ENCODE measurements around the gene LGALS16.
"Not testable (repeated sequence)": the region's sequence is repeated elsewhere in the genome, so short reads cannot be mapped to it uniquely, and the experiment has no call there.

LGALS16 gene

DNA sequence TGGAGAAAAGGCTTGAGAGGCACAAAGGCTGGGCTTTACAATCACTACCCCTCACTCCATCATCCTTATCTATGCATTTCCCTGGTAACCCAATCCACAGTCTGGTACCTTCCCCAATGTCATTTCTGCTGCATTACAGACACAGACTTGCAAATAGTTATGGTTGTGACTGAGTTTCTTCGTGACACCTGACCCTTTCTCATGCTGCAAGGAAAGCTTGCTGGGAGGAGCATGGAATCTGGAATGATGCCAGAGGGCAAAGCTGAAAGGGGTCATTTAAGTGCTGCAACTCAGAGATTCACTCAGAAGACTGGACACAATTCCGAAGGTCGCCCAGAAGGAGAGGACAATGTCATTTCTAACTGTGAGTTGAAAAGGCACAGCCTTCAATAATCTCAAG, at the start of gene LGALS16:
Gene LGALS16 (plus strand): TSS at position 301 of the 400 bp plus-strand sequence. CDS start 49 bp downstream, at position 350.
- intact Hi-C loops (cut with DNase I) = no loop called here
- DNase-seq = no peak

GRCh38 chr19:39607021-39607420, 48.7 kb upstream of the LGALS16 start:
- intact Hi-C loops (cut with DNase I) = no loop called here
- DNase-seq = no peak

DNA sequence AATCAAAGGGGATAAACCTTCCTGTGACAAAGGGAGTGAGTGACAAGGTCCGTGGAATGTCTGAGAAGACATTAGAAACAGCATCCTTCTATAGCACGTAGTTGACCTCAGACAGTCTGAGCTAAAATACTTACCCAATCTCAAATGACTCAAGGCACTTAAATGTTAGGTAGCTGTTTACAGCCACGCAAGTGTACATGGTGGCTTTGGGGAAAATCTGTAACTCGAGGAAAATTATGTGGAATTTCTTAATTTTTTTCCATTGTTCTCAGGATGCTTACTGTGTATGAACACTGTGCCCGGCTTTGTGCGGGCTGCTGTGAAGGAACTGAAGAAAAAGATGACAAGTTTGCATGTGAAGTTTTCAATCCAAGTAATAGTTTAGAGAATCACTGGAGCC, 48.2 kb upstream of the LGALS16 start:
- DNase-seq = no peak
- intact Hi-C loops (cut with DNase I) = no loop called here

DNA sequence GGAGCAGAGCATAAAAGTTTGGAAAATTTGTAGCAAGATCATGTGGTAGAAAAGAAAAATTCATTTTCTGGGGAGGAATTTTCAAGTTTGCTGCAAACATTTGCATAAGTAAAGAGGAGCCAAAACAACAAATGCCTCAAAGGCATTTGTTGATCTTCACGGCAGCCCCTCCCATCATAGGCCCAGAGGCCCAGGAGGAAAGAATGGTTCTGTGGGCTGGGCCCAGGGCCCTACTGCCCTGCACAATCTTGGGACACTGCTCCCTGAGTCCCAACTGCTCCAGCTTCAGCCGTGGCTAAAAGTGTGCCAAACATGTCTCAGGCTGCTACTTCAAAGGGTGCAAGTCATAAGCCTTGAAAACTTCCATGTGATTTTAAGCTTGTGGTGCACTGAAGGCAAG, 42.1 kb upstream of the LGALS16 start:
- no peak for DNase-seq
- intact Hi-C loops (cut with DNase I) = no loop called here

- no peak for DNase-seq
- intact Hi-C loops (cut with DNase I) = no loop called here
Measured at GRCh38 chr19:39617745-39618144, 38.0 kb upstream of the LGALS16 start.

DNA sequence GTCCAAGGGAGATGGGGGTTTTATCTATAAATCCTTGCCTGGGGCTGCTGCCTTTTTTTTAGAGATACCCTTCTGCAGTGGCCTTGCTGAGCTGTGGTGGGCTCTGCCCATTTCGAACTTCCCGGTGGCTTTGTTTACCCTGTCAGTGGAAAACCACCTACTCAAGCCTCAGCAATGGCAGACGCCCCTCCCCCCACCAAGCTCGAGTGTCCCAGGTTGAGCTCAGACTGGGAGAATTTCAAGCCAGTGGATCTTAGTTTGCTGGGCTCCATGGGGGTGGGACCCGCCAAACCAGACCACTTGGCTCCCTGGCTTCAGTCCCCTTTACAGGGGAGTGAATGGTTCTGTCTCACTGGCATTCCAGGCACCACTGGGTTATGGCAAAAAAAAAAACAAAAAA, 31.8 kb upstream of the LGALS16 start:
- no peak for DNase-seq
- intact Hi-C loops (cut with DNase I) = no loop called here

DNA sequence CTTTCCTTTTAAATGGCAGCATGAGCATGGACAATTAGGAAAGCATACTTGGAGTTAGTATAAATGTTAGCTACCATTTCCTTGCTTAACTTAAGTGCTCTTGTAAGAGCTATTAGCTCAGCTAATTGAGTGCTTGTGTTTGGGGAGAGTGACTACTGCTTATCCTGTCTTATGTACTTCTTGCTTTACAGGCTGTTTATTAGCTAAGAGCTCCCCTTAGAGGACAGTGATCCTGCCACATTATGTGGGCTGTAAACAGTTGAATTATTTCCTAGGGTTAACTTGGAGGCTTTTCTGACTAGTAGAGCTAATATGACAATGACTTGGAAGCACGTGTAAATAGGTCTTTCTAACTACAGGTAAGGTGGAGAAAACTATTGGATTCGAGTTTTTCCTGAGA, 28.1 kb upstream of the LGALS16 start:
- DNase-seq; intact Hi-C loops (cut with DNase I): not testable (repeated sequence)

DNA sequence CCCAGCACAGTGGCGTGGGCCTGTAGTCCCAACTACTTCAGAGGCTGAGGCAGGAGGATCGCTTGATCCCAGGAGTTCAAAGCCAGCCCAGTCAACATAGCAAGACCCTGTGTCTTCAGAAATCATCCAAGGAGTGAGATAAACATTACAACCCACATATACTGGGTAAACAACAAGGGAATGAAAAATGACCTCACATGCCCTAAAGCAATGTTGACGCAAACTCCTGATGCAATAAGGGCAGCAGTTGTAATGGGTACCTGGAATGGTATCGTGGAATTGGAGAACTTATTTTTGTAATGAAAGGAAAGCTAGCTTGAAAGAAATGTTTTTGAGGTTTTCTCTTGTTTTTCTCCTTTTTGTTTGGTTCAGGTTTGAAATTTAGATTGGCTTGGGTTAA, 24.5 kb upstream of the LGALS16 start:
- intact Hi-C loops (cut with DNase I) = no loop called here
- DNase-seq = no peak

GRCh38 chr19:39631626-39632025, 24.1 kb upstream of the LGALS16 start:
- intact Hi-C loops (cut with DNase I) = no loop called here
- no peak for DNase-seq

GRCh38 chr19:39637891-39638290, 17.8 kb upstream of the LGALS16 start:
- intact Hi-C loops (cut with DNase I) = no loop called here
- no peak for DNase-seq

GRCh38 chr19:39641773-39642172, 13.9 kb upstream of the LGALS16 start:
- intact Hi-C loops (cut with DNase I) = no loop called here

DNA sequence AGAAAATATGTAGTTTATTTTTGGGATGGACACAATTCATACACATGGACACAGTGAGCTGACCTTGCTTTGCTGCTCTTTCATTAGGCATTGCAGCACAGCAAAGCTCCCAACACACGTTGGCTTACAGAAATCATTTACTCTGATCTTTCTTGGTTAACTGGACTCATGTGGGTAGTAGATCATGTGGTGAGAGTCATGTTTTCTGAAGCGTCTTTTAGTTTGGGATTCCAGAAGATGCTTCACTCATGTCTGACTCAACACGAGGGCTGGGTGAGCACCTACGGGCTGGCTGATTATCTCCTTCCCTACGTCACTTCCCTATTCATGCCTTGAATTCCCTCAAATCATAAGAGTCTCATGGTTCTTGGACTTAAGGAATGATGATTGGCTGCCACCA, 12.1 kb upstream of the LGALS16 start:
- DNase-seq = no peak
- intact Hi-C loops (cut with DNase I) = no loop called here

More at GRCh38 chr19:39641773-39642172, 13.9 kb upstream of the LGALS16 start:
- DNase-seq = no peak

DNA sequence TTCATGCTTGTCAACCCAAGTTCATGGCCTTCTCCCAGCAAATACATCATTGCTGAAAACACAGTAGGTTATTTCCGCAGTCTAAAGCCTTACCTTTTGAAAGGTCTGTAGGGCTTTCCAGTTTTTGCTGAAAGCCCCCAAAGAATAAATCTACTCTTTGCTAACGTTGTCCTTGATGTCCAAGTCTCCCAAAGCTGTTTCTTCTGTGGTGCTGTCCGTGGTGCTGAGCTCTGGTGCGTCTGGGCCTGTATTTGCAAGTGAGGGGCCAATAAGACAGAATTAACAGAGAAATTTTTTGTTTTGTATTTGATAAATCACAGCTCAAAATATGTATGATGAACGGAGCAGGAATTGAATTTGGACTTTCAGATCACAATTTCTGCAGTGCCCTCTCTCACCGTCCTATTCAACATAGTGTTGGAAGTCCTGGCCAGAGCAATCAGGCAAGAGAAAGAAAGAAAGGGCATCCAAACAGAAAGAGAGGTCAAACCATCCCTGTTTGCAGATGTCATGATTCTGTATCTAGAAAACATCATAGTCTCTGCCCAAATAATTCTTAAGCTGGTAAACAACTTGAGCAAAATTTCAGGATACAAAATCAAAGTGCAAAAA, 9.8 kb upstream of the LGALS16 start:
- intact Hi-C loops (cut with DNase I) = no loop called here
- DNase-seq = no peak

GRCh38 chr19:39647918-39648317, 7.8 kb upstream of the LGALS16 start:
- intact Hi-C loops (cut with DNase I) = no loop called here
- DNase-seq = no peak

- no peak for DNase-seq
- intact Hi-C loops (cut with DNase I) = no loop called here
Measured at GRCh38 chr19:39659791-39660190, 4.1 kb downstream of the LGALS16 start.

GRCh38 chr19:39660661-39661060, 4.9 kb downstream of the LGALS16 start:
- no peak for DNase-seq

DNA sequence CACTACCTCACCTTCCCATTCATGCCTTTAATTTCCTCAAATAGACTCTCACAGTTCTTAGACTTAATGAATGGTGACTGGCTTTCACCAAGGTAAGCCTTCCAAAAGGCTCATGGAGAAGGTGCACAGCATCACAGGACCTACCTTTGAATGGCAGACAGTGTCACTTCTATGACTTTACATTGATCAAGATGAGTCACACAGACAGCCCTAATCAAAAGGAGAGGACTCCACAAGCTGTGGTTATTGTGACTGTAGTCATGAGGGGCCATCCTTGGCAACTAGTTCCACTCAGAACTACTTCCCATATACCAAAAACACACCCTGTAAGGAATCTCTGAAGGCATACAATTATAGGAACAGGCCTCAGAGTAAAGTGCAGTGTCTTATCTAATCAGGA, 5.9 kb downstream of the LGALS16 start:
- no peak for DNase-seq
- intact Hi-C loops (cut with DNase I) = no loop called here

More at GRCh38 chr19:39660661-39661060, 4.9 kb downstream of the LGALS16 start:
- intact Hi-C loops (cut with DNase I) = no loop called here

GRCh38 chr19:39669860-39670259, 14.1 kb downstream of the LGALS16 start:
- intact Hi-C loops (cut with DNase I); DNase-seq: not testable (repeated sequence)

DNA sequence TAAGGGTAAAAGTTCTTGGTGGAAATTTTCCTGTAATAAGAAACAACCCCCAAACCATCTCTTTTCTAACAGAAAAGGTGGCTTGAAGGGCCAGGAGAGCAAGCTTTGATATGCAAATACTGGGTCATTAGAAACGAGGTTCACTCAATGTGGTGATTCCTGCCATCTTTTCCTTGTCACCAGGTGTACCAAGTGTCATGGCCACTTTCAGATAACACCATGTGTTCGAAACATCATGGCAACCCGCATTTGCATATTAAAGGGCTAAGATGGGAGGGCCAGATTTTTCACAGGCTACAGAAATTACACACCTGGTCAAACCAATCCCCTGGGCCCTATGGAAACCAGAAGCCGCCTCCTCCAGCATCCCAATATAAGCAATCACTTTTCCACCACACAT, 15.3 kb downstream of the LGALS16 start:
- no peak for DNase-seq
- intact Hi-C loops (cut with DNase I) = no loop called here

DNA sequence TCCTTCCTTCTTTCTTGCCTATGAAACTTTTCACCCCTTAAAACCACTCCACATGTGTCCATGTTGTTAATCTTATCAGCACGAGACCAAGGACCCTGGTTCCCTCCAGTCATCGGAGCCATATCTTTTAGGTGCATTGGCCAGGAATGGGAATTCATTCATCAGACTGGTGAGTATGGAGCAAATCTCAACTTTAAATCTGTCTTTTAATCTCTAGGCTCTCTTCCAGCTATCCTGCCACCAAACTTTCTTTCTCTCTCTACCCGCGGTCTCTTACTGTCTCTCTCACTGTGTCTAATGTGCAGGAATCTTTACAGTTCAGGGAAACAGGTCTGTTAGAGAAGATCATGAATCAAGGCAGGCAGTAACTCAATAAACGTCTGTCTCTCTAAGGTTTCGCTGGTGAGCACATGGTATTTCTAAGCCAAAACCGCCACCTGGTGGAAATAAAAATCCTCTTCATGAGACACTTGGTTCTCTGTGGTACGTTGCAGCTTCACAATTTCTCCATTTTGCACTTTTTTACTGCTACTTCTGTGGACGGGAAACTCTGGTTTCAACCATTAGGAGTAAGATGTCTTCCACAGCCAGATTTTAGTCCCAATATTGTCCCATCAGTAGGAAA, 16.1 kb downstream of the LGALS16 start:
- intact Hi-C loops (cut with DNase I) = loop anchor here (1.0 kb wide), 1 partner anchor 121 kb away; no protein-coding TSS in a partner anchor
- peak in 2 of 10 donors; percentile 12 to 23 for DNase-seq

- no peak for DNase-seq
- intact Hi-C loops (cut with DNase I) = loop anchor here (1.0 kb wide), 1 partner anchor 121 kb away; no protein-coding TSS in a partner anchor
Measured at GRCh38 chr19:39672473-39672872, 16.8 kb downstream of the LGALS16 start.

DNA sequence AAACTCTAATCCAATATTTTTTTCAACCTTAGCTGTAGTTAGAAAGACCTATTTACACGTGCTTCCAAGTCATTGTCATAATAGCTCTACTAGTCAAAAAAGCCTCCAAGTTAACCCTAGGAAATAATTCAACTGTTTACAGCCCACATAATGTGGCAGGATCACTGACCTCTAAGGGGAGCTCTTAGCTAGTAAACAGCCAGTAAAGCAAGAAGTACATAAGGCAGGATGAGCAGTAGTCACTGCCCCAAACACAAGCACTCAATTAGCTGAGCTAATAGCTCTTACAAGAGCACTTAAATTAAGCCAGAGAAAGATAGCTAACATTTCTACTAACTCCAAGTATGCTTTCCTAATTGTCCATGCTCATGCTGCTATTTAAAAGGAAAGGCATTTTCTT, 18.1 kb downstream of the LGALS16 start:
- DNase-seq; intact Hi-C loops (cut with DNase I): not testable (repeated sequence)

All from posterior cingulate gyrus (tissue), 11 donors.